ENCODE data around the gene TM9SF3.

DNA sequence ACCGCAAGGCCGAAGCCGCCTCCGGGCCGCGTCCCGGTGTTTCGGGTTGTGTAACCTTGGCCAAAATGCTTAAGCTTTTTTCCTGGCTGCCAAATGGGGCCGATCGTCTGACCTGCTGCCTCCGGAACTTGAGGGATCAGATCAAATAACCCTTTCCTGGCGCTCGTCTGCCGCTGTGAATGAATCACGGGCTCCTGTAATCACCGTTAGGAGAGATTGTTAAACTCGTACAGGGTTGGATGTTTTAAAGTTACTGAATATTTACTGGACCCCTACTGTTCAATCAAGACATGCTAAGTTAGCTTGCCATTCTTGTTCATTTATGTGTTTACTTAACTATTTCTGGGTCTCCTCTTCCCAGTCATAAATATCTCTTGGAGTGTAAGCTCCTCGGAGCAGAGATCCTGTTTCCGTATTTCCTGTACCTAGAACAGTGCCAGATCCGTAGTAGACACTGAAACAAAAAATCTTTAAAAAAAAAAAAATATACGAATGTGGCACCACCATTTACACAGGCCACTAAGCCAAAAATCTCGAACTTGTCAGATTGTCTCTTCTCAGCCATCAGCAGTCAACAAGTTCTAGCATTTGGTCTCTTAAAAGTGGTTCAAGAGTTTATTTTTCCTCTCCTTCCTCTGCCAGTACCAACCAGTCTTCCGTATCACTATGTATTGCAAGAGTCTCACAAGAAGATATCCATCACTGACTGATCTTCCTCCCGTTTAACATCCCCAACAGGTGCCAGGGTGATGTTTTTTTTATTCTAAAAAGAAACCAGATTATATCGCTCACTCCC, 650 bp upstream of the TM9SF3 start:
- TF ChIP-seq, protein P1, sequence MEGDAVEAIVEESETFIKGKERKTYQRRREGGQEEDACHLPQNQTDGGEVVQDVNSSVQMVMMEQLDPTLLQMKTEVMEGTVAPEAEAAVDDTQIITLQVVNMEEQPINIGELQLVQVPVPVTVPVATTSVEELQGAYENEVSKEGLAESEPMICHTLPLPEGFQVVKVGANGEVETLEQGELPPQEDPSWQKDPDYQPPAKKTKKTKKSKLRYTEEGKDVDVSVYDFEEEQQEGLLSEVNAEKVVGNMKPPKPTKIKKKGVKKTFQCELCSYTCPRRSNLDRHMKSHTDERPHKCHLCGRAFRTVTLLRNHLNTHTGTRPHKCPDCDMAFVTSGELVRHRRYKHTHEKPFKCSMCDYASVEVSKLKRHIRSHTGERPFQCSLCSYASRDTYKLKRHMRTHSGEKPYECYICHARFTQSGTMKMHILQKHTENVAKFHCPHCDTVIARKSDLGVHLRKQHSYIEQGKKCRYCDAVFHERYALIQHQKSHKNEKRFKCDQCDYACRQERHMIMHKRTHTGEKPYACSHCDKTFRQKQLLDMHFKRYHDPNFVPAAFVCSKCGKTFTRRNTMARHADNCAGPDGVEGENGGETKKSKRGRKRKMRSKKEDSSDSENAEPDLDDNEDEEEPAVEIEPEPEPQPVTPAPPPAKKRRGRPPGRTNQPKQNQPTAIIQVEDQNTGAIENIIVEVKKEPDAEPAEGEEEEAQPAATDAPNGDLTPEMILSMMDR (IDR thresholded peaks at IDR 0.05 in 2 of 3, conservative IDR thresholded peaks at IDR 0.05 in 1 of 3; ENCODE audit: control insufficient read depth in 2 of 3, extremely low read depth in 1 of 3, insufficient read depth in 1 of 3, low read depth in 3 of 3, low read length in 3 of 3): no peak
- TF ChIP-seq CHD4 (IDR thresholded peaks at IDR 0.05) (no peak), EP300 (IDR thresholded peaks at IDR 0.05; ENCODE audit: borderline replicate concordance in 1 of 2, control insufficient read depth in 1 of 2, low read depth in 2 of 2, low read length in 2 of 2) (no peak)

All from GM12878 (cell line).